Measurements from ENCODE around the gene KAT6B. TPM values are rescaled to one million over a fixed set of nuclear protein-coding genes. Genes with fewer than 3 reads are reported as not detected.
"Not testable (repeated sequence)": the region's sequence is repeated elsewhere in the genome, so short reads cannot be mapped to it uniquely, and the experiment has no call there.

KAT6B gene
- total RNA-seq, 1 experiment from 2014 or later = 21.1 TPM

DNA sequence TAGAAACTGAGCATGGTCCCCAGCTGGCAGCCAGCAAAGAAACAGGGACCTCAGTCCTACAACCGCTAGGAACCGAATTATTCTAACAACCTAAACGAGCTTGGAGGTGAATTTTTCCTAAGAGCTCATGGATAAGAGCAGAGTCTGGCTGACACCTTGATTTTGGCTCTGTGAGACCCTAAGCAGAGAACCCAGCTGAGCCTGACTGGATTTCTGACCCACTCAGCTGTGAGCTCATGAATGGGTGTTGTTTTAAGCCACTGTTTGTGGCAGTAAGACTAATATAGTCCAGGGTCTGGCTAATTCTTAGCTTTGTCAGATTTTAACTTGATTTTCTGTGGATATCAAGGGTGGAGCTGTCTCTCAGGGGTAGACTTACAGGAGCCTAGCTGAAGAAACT lies 77.1 kb downstream of the KAT6B start:
- no peak overlapping the region for H3K27ac ChIP-seq
- no peak for DNase-seq
- H3K4me3 ChIP-seq = no peak overlapping the region
- no peaks in the 10 kb centered on the region for H3K4me1 ChIP-seq
- H3K36me3 ChIP-seq = no peaks in the 10 kb centered on the region
- H3K27me3 ChIP-seq = no peaks in the 10 kb centered on the region
- H3K9me3 ChIP-seq (replicated peaks) = no peaks in the 10 kb centered on the region

- no peak for DNase-seq
- H3K9me3 ChIP-seq (replicated peaks) = no peaks in the 10 kb centered on the region
- H3K4me1 ChIP-seq = no peaks in the 10 kb centered on the region
- H3K4me3 ChIP-seq = no peak overlapping the region
- H3K27ac ChIP-seq = no peak overlapping the region
- no peaks in the 10 kb centered on the region for H3K27me3 ChIP-seq
- H3K36me3 ChIP-seq = no peaks in the 10 kb centered on the region
Measured at GRCh38 chr10:74906611-74907198, 80.3 kb downstream of the KAT6B start.

DNA sequence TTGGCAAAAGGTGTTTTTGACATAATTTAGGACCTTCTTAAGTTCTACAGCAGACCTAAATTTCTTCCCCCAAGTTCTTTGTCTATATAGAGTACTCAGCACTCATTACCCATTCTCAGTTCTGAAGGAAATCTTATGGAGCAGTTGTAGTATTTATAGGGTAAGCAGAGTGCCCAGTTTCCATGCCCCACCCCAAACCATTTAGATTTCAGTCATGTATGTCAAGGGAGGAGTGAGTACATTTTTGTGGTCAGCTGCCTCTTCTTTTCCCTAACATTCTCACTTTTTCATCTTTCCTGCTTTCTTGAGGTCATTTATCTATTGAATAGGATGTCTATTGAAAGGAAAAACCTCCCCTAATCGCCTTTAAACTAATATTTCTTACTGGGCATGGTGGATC lies 83.3 kb downstream of the KAT6B start:
- Histone ChIP-seq H3K4me3 (no peak overlapping the region), H3K27me3 (no peaks in the 10 kb centered on the region), H3K9me3 (replicated peaks) (no peaks in the 10 kb centered on the region), H3K4me1 (no peaks in the 10 kb centered on the region), H3K27ac (no peak overlapping the region), H3K36me3 (no peaks in the 10 kb centered on the region)
- DNase-seq = no peak

DNA sequence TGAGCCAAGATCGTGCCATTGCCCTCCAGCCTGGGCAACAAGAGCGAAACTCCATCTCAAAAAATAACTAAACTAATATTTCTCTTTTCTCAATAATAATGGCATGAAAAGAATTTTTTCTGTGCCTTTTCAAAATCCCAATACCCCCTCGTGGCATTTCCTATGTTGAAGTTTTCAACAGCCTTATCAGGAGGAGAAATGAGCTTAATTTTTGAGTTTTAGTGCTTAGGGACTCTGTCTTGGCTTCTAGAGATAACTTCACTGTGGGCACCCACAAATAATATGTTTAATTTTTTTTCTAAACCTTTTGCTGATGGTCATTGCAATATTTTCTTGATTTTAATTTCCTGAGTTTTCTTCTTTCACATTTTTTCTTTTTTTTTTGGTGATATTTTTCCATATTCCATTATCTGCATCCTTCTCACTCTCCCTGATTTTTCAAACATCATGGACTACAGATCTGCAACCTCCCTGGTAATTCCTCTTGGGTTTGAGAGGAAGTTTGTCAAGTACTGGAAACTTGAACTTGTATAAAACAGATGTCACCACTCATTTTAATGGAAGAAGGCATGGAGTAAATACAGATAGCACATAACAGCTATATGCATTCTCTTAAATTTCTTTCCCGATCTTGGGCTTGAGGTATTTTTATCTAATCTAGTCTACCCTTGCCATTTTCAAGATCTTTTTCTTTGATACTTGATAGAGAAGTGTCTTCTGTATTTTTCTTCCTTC lies 84.0 kb downstream of the KAT6B start:
- no peak overlapping the region for H3K27ac ChIP-seq
- no peaks in the 10 kb centered on the region for H3K27me3 ChIP-seq
- H3K36me3 ChIP-seq = no peaks in the 10 kb centered on the region
- H3K4me3 ChIP-seq = no peak overlapping the region
- no peak for DNase-seq
- H3K9me3 ChIP-seq (replicated peaks) = no peaks in the 10 kb centered on the region
- no peaks in the 10 kb centered on the region for H3K4me1 ChIP-seq

DNA sequence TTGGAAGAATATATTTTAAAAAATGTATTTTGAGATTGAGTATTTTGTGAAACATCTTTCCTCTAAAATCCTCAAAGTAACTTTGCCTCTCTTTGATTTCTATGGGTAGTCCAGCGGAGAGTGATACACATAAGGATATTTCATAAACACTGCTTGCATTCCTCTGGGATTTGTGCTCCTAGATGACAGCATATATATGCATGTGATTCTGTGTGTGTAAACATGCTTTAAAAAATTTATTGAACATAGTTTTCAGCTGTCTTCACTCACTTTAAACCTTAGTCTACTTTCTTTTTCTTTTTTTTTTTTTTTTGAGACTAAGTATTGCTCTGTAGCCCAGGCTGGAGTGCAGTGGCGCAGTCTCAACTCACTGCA lies 84.6 kb downstream of the KAT6B start:
- H3K27ac ChIP-seq = no peak overlapping the region
- H3K36me3 ChIP-seq = no peaks in the 10 kb centered on the region
- no peaks in the 10 kb centered on the region for H3K9me3 ChIP-seq (replicated peaks)
- H3K4me3 ChIP-seq = no peak overlapping the region
- DNase-seq = no peak
- H3K4me1 ChIP-seq = no peaks in the 10 kb centered on the region
- no peaks in the 10 kb centered on the region for H3K27me3 ChIP-seq

DNA sequence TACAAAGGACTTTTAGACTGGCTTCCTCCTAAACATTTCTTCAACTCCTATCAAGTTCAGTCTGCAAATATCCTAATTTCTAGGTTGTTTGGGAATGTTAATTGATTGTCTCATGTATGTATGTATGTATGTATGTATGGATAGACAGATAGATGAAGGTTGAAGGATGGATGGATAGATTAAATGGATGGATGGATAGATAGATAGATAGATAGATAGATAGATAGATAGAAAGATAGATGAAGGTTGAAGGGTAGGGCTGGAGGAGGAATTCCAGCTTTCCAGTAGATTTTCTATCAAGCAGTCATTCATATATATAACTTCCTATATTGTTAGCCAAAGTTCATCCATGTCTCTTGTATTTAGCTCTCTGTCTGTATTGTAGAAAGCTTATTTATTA lies 85.8 kb downstream of the KAT6B start:
- Histone ChIP-seq H3K4me3 (no peak overlapping the region), H3K9me3 (replicated peaks) (no peaks in the 10 kb centered on the region), H3K27me3 (no peaks in the 10 kb centered on the region), H3K4me1 (no peaks in the 10 kb centered on the region), H3K36me3 (no peaks in the 10 kb centered on the region), H3K27ac (no peak overlapping the region)
- no peak for DNase-seq

DNA sequence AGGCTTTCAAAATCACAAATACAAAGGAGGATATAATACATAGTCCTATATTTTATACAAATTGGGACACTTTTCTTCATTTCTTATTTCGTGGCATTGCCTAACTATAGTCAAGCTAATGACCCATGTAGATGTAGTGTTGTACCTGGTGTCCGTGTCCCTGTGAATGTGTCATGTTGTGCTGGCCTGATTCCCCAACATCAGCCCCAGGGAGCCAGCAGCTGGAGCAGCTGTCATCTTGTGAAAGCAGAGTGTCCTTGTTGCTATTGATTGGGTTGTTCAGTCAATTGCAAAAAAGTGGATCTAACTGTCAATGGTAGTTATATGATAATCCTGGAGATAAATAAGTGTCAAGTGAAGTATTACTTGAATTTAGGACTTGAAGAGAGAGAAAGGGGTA lies 86.3 kb downstream of the KAT6B start:
- H3K27ac ChIP-seq = no peak overlapping the region
- no peak overlapping the region for H3K4me3 ChIP-seq
- no peaks in the 10 kb centered on the region for H3K27me3 ChIP-seq
- no peaks in the 10 kb centered on the region for H3K4me1 ChIP-seq
- DNase-seq = no peak
- no peaks in the 10 kb centered on the region; the same call in 1 of the 2 replicates for H3K9me3 ChIP-seq (replicated peaks)
- H3K36me3 ChIP-seq = no peaks in the 10 kb centered on the region

GRCh38 chr10:74913377-74913979 lies 87.1 kb downstream of the KAT6B start:
- Histone ChIP-seq H3K4me3 (no peak overlapping the region), H3K9me3 (replicated peaks) (no peaks in the 10 kb centered on the region; the same call in 1 of the 2 replicates), H3K27ac (no peak overlapping the region), H3K4me1 (no peaks in the 10 kb centered on the region), H3K36me3 (no peaks in the 10 kb centered on the region), H3K27me3 (no peaks in the 10 kb centered on the region)
- no peak for DNase-seq

DNA sequence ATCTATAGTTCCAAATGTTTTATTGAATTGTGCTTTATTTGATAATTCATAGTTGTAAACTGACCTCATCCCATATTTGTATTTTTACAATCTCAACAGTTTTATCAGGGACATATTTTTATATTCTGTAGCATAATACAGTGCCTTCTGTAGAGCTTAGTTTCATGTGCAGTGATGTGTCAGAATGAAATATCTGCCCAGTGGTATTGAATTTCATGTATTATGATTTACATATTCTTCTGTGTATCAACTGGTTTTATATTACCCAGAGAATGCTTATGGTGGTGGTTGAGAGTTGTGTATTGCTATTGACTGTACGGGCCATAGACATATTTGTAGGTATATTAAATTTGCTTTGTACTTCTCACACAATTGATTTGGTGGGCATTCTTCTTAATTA lies 89.9 kb downstream of the KAT6B start:
- Histone ChIP-seq H3K9me3 (replicated peaks) (peaks cover 6% of the 10 kb centered on the region), H3K27me3 (no peaks in the 10 kb centered on the region), H3K4me1 (no peaks in the 10 kb centered on the region; the same call in 1 of the 2 replicates), H3K4me3 (no peak overlapping the region), H3K27ac (no peak overlapping the region), H3K36me3 (no peaks in the 10 kb centered on the region)
- no peak for DNase-seq

GRCh38 chr10:74917481-74918077 lies 91.2 kb downstream of the KAT6B start:
- H3K36me3 ChIP-seq = no peaks in the 10 kb centered on the region
- H3K27ac ChIP-seq = no peak overlapping the region
- H3K4me3 ChIP-seq = no peak overlapping the region
- no peaks in the 10 kb centered on the region for H3K27me3 ChIP-seq
- DNase-seq = no peak
- H3K4me1 ChIP-seq = peaks cover 13% of the 10 kb centered on the region
- peaks cover 6% of the 10 kb centered on the region for H3K9me3 ChIP-seq (replicated peaks)

- H3K4me1 ChIP-seq = peaks cover 27% of the 10 kb centered on the region
- H3K27ac ChIP-seq = no peak overlapping the region
- DNase-seq = no peak
- H3K4me3 ChIP-seq = no peak overlapping the region
- H3K36me3 ChIP-seq = no peaks in the 10 kb centered on the region
- no peaks in the 10 kb centered on the region for H3K27me3 ChIP-seq
- H3K9me3 ChIP-seq (replicated peaks) = peaks cover 6% of the 10 kb centered on the region
Measured at GRCh38 chr10:74919671-74920070, 93.3 kb downstream of the KAT6B start.

DNA sequence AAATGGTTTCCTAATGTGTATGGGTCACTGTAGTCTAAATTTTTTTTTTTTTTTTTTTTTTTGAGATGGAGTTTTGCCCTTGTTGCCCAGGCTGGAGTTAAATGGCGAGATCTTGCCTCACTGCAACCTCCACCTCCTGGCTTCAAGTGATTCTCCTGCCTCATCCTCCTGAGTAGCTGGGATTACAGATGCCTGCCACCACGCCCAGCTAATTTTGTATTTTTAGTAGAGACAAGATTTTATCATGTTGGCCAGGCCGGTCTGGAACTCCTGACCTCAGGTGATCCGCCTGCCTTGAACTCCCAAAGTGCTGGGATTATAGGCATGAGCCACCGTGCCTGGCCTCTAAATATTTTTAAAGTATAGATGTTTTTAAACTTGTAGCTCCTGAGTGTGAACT lies 94.7 kb downstream of the KAT6B start:
- not testable (repeated sequence) for H3K36me3 ChIP-seq; H3K4me3 ChIP-seq; H3K27me3 ChIP-seq; H3K27ac ChIP-seq; DNase-seq; H3K9me3 ChIP-seq (replicated peaks)
- peaks cover 31% of the 10 kb centered on the region for H3K4me1 ChIP-seq

GRCh38 chr10:74921744-74922143 lies 95.3 kb downstream of the KAT6B start:
- H3K27me3 ChIP-seq = no peaks in the 10 kb centered on the region
- no peak overlapping the region for H3K4me3 ChIP-seq
- peaks cover 6% of the 10 kb centered on the region for H3K9me3 ChIP-seq (replicated peaks)
- peak; percentile 75 to 77 for DNase-seq
- H3K4me1 ChIP-seq = peaks cover 31% of the 10 kb centered on the region
- H3K36me3 ChIP-seq = no peaks in the 10 kb centered on the region
- no peak overlapping the region for H3K27ac ChIP-seq

DNA sequence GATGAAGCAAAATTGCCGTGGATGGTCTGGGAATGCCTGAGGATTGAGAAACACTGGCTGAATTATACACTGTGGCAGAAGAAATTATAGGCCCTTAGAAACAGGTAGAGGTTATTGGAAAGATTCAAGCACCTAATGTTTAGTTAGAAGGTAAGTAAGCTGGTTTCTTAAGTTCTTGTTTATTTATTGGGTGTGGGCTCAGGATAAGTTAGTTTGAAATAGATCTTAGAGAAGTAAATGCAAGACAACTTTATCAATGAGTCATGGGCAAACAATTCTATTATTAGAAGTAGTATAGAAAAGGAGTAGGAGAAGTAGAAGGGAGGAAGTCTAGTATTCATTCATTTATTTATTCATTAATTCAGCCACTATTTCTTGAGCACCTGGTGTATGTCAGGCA lies 96.5 kb downstream of the KAT6B start:
- H3K27me3 ChIP-seq = no peaks in the 10 kb centered on the region
- no peak overlapping the region for H3K4me3 ChIP-seq
- DNase-seq = no peak
- H3K9me3 ChIP-seq (replicated peaks) = peaks cover 6% of the 10 kb centered on the region
- no peak overlapping the region for H3K27ac ChIP-seq
- peaks cover 31% of the 10 kb centered on the region for H3K4me1 ChIP-seq
- H3K36me3 ChIP-seq = no peaks in the 10 kb centered on the region

DNA sequence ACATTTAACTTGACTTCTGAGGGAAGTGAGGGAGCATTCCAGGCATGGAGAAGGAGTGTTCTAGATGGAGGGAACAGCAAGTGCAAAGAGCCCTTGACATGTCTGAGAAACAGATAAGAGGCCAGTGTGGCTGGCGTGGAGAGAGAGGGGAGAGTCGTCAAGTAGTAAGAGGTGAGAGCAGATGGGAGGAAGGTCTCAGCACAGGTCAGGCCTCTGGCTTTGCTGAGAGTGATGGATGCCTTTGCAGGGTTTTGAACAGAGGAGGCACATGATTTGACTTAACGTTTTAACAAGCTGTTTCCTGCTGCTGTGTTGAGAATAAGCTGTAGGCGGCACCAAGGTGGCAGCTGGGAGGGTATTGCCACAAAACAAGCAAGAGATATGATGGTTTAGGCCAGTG lies 97.2 kb downstream of the KAT6B start:
- no peak overlapping the region for H3K27ac ChIP-seq

More for the DNA sequence above, 97.2 kb downstream of the KAT6B start:
- Histone ChIP-seq H3K36me3 (no peaks in the 10 kb centered on the region), H3K4me3 (no peak overlapping the region), H3K9me3 (replicated peaks) (peaks cover 6% of the 10 kb centered on the region), H3K4me1 (peaks cover 34% of the 10 kb centered on the region), H3K27me3 (no peaks in the 10 kb centered on the region)
- no peak for DNase-seq
